ENCODE measurements around the gene DLGAP1. TPM values are rescaled to one million over a fixed set of nuclear protein-coding genes. Genes with fewer than 3 reads are reported as not detected.

The DLGAP1 gene
- total and polyA plus RNA-seq, 10 of the 15 experiments (the other 5 are each of a cell fraction or from before 2014, with no cell fraction given): 0.23 to 27.6 (median 1.9) TPM

GRCh38 chr18:3502650-3503049, 952.5 kb downstream of the DLGAP1 start (continued):
- TF ChIP-seq CUX1 (IDR thresholded peaks at IDR 0.05; ENCODE audit: insufficient replicate concordance, low read depth, low read length) (no peak), TCF3 (IDR thresholded peaks at IDR 0.05; ENCODE audit: borderline replicate concordance, insufficient read depth, low read depth, low read length) (no peak), BCL11A (IDR thresholded peaks at IDR 0.05; ENCODE audit: low read depth, low read length) (no peak), CBX3 (IDR thresholded peaks at IDR 0.05; ENCODE audit: borderline replicate concordance, low read depth) (no peak), SKIL (IDR thresholded peaks at IDR 0.05; ENCODE audit: low read depth, poor library complexity, severe bottlenecking) (no peak), HDAC6 (IDR thresholded peaks at IDR 0.05; ENCODE audit: unreplicated experiment) (no peak)
